Dedifferentiated amniotic fluid mesenchymal stem cell (primary cell): ENCODE measurements around the gene ZBTB44.

Experiments used
- DNase-seq: peaks from one replicate; pipeline ENCODE4 v3.0.0-alpha.2; 2016; ENCODE audit errors: extremely low spot score

ZBTB44 gene

GRCh38 chr11:130178441-130179339, 136.0 kb downstream of the ZBTB44 start:
- no peak for DNase-seq

DNA sequence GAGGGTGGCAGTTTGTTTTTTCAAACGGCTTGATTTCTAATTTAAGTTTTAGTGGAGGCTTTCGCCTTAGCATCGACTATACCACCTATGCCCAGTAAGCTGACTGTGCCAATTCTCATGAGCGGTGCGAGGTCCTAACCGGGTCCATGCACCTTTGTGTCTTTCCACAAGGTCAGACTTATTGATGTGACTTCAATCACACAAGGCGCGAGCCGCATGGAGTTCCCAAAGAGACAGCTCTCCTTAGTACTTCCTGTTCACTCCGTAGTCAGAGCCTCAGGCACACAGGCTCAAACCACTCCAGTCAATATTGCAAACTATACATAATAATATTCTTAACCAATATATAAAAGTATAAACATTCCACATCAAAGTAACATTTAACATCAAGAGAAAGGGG, 136.9 kb downstream of the ZBTB44 start:
- DNase-seq: no peak
